Stimulated activated naive CD8-positive, alpha-beta T cell treated with anti-CD3 and anti-CD28 coated beads, Interleukin-15, Interleukin-2, amounts not matched to agents 100 ng/mL and 50 ng/mL, for 24 hours (primary cell): Measurements from ENCODE around the gene KCNIP1.

Source experiments
- H3K27ac Mint-ChIP-seq: one replicate; pipeline ENCODE4 v1.8.0; 2021; ENCODE audit warnings: mild to moderate bottlenecking, mixed read lengths
- H3K27me3 Mint-ChIP-seq: one replicate; pipeline ENCODE4 v1.8.0; 2021; ENCODE audit warnings: mixed read lengths
- H3K36me3 Mint-ChIP-seq: one replicate; pipeline ENCODE4 v1.8.0; 2021; ENCODE audit warnings: low read depth, mixed read lengths
- H3K4me1 Mint-ChIP-seq: one replicate; pipeline ENCODE4 v1.8.0; 2021; ENCODE audit warnings: low read depth, mixed read lengths
- H3K4me3 Mint-ChIP-seq: one replicate; pipeline ENCODE4 v1.8.0; 2021; ENCODE audit warnings: mild to moderate bottlenecking, mixed read lengths
- H3K9me3 Mint-ChIP-seq: one replicate; pipeline ENCODE4 v1.8.0; 2021; ENCODE audit warnings: mixed read lengths

KCNIP1 gene

DNA sequence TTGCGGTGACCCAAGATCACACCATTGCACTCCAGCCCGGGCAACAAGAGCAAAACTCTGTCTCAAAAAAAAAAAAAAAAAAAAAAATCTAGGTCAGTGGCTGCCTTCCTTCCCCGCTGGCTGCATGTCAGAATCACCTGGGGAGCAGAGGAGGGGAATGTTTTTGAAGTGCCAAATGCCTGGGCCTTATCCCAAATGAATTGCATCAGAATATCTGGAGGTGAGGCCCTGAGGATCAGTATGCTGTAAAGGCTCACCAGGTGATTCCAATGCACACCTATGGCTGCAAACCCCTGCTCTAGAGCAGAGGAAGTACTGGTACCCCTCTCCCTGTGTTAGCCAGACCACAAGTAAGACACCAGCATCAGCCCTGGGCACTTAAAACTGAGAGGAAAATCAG lies 235.0 kb downstream of the KCNIP1 start:
- Mint-ChIP-seq H3K36me3 (no peaks in the 10 kb centered on the region), H3K4me1 (no peaks in the 10 kb centered on the region), H3K9me3 (peaks cover 3% of the 10 kb centered on the region), H3K4me3 (no peak overlapping the region), H3K27ac (no peak overlapping the region), H3K27me3 (peaks cover 12% of the 10 kb centered on the region)

DNA sequence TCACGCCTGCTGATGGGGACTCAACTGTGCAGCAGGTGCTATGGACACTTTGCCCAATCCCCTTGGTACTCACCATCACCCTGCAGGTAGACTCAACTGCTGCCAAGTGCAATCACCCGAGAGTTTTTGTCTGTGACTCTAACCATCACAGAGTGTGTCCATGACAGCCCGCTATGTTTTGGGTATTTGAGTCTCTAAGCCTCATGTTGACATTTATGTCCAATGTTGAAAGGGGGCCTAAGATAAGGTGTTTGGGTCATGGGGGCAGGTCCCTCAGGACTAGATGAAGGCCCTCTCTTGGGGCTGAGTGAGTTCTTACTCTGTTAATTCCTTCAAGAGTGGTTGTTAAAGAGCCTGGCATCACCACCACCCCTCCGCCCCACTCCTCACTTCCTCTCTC lies 235.6 kb downstream of the KCNIP1 start:
- no peaks in the 10 kb centered on the region for H3K4me1 Mint-ChIP-seq

GRCh38 chr5:170740551-170741205 lies 236.9 kb downstream of the KCNIP1 start:
- peaks cover 14% of the 10 kb centered on the region for H3K27me3 Mint-ChIP-seq
- no peak overlapping the region for H3K27ac Mint-ChIP-seq
- H3K36me3 Mint-ChIP-seq: no peaks in the 10 kb centered on the region
- no peak overlapping the region for H3K4me3 Mint-ChIP-seq
- no peaks in the 10 kb centered on the region for H3K9me3 Mint-ChIP-seq
- H3K4me1 Mint-ChIP-seq: no peaks in the 10 kb centered on the region

More for the DNA sequence above, 235.6 kb downstream of the KCNIP1 start:
- Mint-ChIP-seq H3K27me3 (peaks cover 14% of the 10 kb centered on the region), H3K27ac (no peak overlapping the region), H3K4me3 (no peak overlapping the region), H3K36me3 (no peaks in the 10 kb centered on the region), H3K9me3 (peaks cover 3% of the 10 kb centered on the region)

- no peak overlapping the region for H3K27ac Mint-ChIP-seq
- H3K36me3 Mint-ChIP-seq: no peaks in the 10 kb centered on the region
- H3K4me1 Mint-ChIP-seq: no peaks in the 10 kb centered on the region
- peaks cover 14% of the 10 kb centered on the region for H3K27me3 Mint-ChIP-seq
- H3K9me3 Mint-ChIP-seq: no peaks in the 10 kb centered on the region
- no peak overlapping the region for H3K4me3 Mint-ChIP-seq
Observed at GRCh38 chr5:170741801-170742200, 238.0 kb downstream of the KCNIP1 start.

DNA sequence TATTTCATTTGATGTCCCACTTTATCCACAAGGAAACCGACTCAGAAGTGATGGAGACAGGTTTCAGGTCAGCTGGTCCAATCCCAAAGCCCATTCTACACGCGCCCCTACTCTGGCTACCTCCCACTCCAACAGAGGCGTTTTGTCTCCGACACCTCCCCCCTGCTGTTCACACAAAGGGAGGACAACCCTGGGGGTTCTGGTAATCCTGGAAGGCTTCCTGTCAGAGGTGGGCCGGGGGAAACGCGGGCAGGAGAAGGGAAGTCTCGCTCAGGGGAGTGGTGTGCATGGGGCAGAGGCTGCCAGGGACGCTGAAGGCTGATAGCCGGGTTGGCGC lies 240.0 kb downstream of the KCNIP1 start:
- no peak overlapping the region for H3K4me3 Mint-ChIP-seq
- no peaks in the 10 kb centered on the region for H3K36me3 Mint-ChIP-seq
- H3K27ac Mint-ChIP-seq: no peak overlapping the region
- H3K4me1 Mint-ChIP-seq: no peaks in the 10 kb centered on the region
- peaks cover 21% of the 10 kb centered on the region for H3K27me3 Mint-ChIP-seq
- no peaks in the 10 kb centered on the region for H3K9me3 Mint-ChIP-seq

DNA sequence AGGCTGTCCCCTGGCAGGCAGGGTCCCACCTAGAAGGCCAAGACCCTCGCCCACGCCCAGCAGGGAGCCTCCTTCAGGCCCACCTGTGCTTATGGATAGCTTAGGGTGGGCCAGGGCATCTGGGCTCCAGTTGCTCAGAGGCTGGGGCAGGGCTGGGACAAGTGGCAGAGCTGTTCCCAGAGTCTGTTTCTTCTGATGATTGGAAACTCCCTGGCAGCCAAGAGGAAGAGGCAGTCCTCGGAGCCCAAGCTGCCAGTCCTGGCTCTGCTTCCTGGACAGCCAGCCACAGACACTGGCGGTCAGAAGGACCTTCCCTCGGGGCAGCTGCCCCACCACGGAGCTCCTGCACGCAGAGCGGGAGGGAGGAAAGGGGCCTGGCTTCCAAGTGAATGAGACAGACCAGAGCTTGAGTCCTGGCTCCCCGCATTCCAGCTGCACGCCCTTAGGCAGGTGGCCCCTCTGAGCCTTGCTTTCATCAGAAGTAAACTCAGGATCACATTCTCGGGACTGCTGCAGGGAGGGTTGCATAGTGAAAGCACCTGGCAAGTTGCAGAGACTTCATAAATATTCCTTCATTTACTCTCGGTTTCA lies 241.8 kb downstream of the KCNIP1 start:
- Mint-ChIP-seq H3K27ac (no peak overlapping the region), H3K4me1 (no peaks in the 10 kb centered on the region), H3K9me3 (no peaks in the 10 kb centered on the region), H3K4me3 (no peak overlapping the region), H3K36me3 (no peaks in the 10 kb centered on the region), H3K27me3 (peaks cover 22% of the 10 kb centered on the region)

DNA sequence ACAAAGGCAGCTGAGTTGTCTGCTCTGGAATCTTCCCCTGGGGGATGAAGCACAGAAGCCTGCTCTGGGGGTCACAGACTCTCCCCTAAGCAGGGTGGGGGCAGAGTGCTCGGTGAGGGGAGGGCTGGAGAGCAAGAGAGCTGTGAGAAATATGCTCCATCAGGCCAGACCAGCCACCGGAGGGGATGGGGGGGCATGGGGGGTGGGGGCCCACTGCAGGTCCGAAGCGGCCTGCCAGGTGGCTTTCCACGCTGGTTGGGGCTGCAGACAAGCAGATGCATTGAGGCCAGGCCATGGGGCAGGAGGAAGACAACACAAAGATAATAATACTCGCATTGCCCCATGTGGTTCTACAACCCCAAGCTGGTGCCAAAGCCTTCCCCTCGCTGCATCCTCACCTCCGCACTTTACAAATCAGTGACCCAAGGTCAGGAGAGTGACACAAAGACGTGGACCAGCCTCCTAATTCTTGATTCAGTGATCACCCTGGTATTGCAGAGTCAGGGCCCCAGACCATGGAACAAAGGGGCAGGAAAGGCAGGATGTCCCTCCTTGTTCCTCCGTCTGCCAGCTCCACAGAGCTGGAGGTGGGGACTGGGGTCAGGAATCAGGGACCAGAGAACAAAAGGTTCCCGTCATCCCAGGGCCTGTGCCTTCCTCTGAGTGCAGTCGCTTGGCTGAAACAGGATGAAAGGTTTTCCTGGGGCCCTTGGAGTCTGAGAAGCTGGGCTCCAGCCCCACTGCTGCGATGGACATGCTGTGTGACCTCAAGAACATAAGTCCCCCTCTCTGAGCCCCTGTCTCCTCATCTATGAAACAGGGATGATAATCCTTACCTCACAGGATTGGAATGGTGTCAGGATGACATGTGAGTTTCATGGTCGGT lies 242.5 kb downstream of the KCNIP1 start:
- Mint-ChIP-seq H3K4me1 (no peaks in the 10 kb centered on the region), H3K9me3 (no peaks in the 10 kb centered on the region), H3K27ac (no peak overlapping the region), H3K27me3 (peaks cover 22% of the 10 kb centered on the region), H3K36me3 (no peaks in the 10 kb centered on the region), H3K4me3 (no peak overlapping the region)

DNA sequence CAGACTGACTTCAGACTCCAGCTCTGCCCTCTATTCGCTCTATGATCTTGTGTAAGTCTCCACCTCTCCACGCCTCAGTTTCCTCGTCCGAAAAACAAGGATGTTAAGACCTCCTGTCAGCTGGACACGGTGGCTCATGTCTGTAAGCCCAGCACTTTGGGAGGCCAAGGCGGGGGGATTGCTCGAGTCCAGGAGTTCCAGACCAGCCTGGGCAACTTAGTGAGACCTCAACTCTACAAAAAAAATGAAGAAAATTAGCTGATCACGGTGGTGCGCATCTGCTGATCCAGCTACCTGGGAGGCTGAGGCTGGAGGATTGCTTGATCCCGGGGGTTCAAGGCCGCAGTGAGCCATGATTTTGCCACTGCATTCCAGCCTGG lies 243.1 kb downstream of the KCNIP1 start:
- Mint-ChIP-seq H3K27ac (no peak overlapping the region), H3K4me1 (no peaks in the 10 kb centered on the region), H3K27me3 (peaks cover 18% of the 10 kb centered on the region), H3K4me3 (no peak overlapping the region), H3K9me3 (no peaks in the 10 kb centered on the region), H3K36me3 (no peaks in the 10 kb centered on the region)

- Mint-ChIP-seq H3K4me3 (no peak overlapping the region), H3K27ac (no peak overlapping the region), H3K9me3 (no peaks in the 10 kb centered on the region), H3K36me3 (no peaks in the 10 kb centered on the region), H3K27me3 (peaks cover 17% of the 10 kb centered on the region), H3K4me1 (no peaks in the 10 kb centered on the region)
Observed at GRCh38 chr5:170747357-170747756, 243.5 kb downstream of the KCNIP1 start.

- peaks cover 17% of the 10 kb centered on the region for H3K27me3 Mint-ChIP-seq
- no peaks in the 10 kb centered on the region for H3K9me3 Mint-ChIP-seq
- no peaks in the 10 kb centered on the region for H3K4me1 Mint-ChIP-seq
- no peaks in the 10 kb centered on the region for H3K36me3 Mint-ChIP-seq
- H3K27ac Mint-ChIP-seq: no peak overlapping the region
- H3K4me3 Mint-ChIP-seq: no peak overlapping the region
Observed at GRCh38 chr5:170747851-170748250, 244.0 kb downstream of the KCNIP1 start.

DNA sequence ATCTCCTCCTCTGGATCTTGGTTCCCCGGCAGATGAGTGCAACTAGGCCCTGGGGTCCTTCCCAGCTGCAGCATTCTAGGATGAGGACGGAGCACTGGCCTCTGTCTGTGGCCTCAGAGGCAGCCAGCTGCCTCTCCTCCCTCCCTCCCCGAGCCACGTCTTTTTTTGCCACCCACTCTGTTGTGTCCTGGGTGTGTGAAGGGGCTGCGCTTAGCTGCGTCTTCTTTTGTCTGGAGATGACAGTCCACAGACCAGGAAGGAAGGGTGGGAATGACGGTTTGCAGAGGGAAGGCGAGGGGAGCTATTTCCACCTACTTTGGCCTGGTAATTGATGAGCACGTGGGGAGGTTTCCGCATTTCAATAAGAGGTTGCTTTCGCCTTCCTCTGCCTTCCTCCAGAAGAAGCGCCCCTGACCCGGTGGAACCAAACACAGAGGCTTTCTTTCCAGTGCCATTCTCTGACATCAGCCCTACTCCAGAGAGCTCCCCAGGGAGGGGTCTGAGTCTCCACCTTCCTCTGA lies 245.2 kb downstream of the KCNIP1 start:
- H3K27ac Mint-ChIP-seq: no peak overlapping the region
- H3K27me3 Mint-ChIP-seq: peaks cover 10% of the 10 kb centered on the region
- no peak overlapping the region for H3K4me3 Mint-ChIP-seq
- no peaks in the 10 kb centered on the region for H3K9me3 Mint-ChIP-seq
- H3K36me3 Mint-ChIP-seq: no peaks in the 10 kb centered on the region
- H3K4me1 Mint-ChIP-seq: no peaks in the 10 kb centered on the region

DNA sequence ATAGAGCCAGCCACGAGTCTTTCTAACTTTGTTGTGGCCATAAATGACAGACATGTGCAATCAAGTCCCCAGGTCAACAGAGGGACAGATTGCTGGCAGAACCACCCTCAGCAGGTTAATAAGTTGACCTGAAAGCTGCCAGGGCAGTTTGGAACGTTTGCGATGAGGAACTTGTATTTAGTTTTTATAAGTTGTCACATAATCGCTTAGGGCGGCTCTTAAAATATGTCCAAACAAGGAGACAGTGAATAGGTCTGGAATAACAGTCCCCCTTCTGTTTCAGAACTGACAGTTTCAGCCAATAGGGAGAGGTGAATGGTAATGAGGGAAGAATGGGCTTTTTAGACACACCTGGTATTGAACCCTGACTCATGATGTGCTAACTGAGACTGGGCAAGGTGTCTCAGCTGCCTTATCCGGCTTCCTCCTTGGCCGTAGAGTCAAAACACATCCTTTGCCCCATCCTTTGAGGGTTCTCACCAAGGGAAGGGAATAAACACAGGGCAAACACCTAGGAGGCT lies 246.2 kb downstream of the KCNIP1 start:
- Mint-ChIP-seq H3K27ac (no peak overlapping the region), H3K9me3 (no peaks in the 10 kb centered on the region), H3K36me3 (no peaks in the 10 kb centered on the region), H3K4me3 (no peak overlapping the region), H3K27me3 (peaks cover 7% of the 10 kb centered on the region), H3K4me1 (no peaks in the 10 kb centered on the region)

DNA sequence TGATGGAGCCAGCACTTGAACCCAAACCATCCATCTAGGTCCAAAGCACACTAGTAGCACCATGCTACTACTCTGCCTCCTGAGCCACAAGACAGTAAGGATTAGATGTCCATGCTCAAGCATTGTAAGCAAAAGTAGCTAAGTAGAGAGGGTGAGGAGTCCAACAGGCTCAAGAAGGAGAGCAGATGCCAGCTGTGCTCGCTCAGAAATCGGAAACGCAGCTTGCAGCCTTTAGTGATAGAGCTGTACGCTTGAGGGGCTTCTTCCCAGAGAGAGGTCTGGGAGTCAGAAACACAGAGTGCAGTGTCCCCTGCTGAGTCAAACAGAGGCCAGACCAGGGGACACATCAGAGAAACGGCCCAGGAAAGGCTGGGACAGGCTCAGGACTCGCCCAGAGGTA lies 247.0 kb downstream of the KCNIP1 start:
- H3K27ac Mint-ChIP-seq: no peak overlapping the region
- H3K27me3 Mint-ChIP-seq: peaks cover 7% of the 10 kb centered on the region
- no peaks in the 10 kb centered on the region for H3K4me1 Mint-ChIP-seq
- H3K36me3 Mint-ChIP-seq: no peaks in the 10 kb centered on the region
- H3K9me3 Mint-ChIP-seq: no peaks in the 10 kb centered on the region
- no peak overlapping the region for H3K4me3 Mint-ChIP-seq

DNA sequence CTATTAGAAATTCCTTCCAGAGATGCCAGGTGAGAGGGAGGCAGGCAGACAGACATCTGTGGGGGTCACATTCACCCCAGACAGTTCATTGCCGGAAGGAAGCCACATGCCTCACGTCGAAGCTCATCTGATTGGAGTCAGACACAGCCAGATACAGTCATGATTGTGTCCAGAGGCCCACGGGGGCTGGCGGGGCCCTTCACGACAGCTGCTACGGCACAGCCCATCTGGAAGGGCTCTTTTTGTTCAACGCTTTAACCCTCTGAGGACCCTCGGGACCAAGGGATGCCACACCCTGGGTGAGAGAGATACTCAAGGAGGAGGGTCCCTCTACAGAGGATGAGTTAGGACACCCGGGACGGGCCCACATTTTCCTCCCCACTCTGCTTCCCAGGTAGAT lies 247.8 kb downstream of the KCNIP1 start:
- H3K9me3 Mint-ChIP-seq: no peaks in the 10 kb centered on the region
- H3K4me1 Mint-ChIP-seq: no peaks in the 10 kb centered on the region
- no peak overlapping the region for H3K27ac Mint-ChIP-seq
- H3K36me3 Mint-ChIP-seq: no peaks in the 10 kb centered on the region
- no peak overlapping the region for H3K4me3 Mint-ChIP-seq
- peaks cover 7% of the 10 kb centered on the region for H3K27me3 Mint-ChIP-seq
